Endodermal cell (in vitro differentiated cells): Measurements from ENCODE around the gene PIAS1. TPM values are rescaled to one million over a fixed set of nuclear protein-coding genes. Genes with fewer than 3 reads are reported as not detected.
"Not testable (repeated sequence)": the region's sequence is repeated elsewhere in the genome, so short reads cannot be mapped to it uniquely, and the experiment has no call there.

Experiments used
- DNase-seq: peaks from one replicate; pipeline ENCODE4 v3.0.0-alpha.2; 2017
- H3K27ac ChIP-seq: 2 replicates; pipeline ENCODE4 v1.5.1; 2013; ENCODE audit warnings: mild to moderate bottlenecking, low read depth, low read length, moderate library complexity
- H3K27me3 ChIP-seq: 2 replicates; pipeline ENCODE4 v1.6.1; 2013; ENCODE audit warnings: mild to moderate bottlenecking, low read length, moderate library complexity; ENCODE audit not compliant: insufficient read depth, control insufficient read depth, poor library complexity, severe bottlenecking
- H3K36me3 ChIP-seq: 2 replicates; pipeline ENCODE4 v1.7.0; 2013; ENCODE audit warnings: mild to moderate bottlenecking, low read length, moderate library complexity; ENCODE audit not compliant: control insufficient read depth, insufficient read depth
- H3K4me1 ChIP-seq: one replicate; pipeline ENCODE4 v1.7.0; 2013; ENCODE audit warnings: low read length; ENCODE audit not compliant: control insufficient read depth, insufficient read depth
- H3K4me3 ChIP-seq: 2 replicates; pipeline ENCODE4 v1.5.1; 2013; ENCODE audit warnings: mild to moderate bottlenecking, low read length, moderate library complexity
- H3K9ac ChIP-seq: 2 replicates; pipeline ENCODE4 v1.6.1; 2013; ENCODE audit warnings: mild to moderate bottlenecking, low read length, moderate library complexity; ENCODE audit not compliant: poor library complexity, severe bottlenecking; ENCODE audit errors: extremely low read depth
- H3K9me3 ChIP-seq: 2 replicates; pipeline ENCODE4 v1.6.1; 2013; ENCODE audit warnings: mild to moderate bottlenecking, low read length, moderate library complexity; ENCODE audit not compliant: control insufficient read depth
- H3K27ac Mint-ChIP-seq: 2 replicates; pipeline ENCODE4 v1.8.0; 2020; ENCODE audit warnings: mixed read lengths
- H3K27me3 Mint-ChIP-seq: 2 replicates; pipeline ENCODE4 v1.8.0; 2021; ENCODE audit warnings: mild to moderate bottlenecking, mixed read lengths; ENCODE audit not compliant: insufficient read depth
- H3K36me3 Mint-ChIP-seq: 2 replicates; pipeline ENCODE4 v1.8.0; 2020; ENCODE audit warnings: low read depth, mixed read lengths
- H3K4me1 Mint-ChIP-seq: 2 replicates; pipeline ENCODE4 v1.8.0; 2020; ENCODE audit warnings: mixed read lengths
- H3K4me3 Mint-ChIP-seq: 2 replicates; pipeline ENCODE4 v1.8.0; 2020; ENCODE audit warnings: mild to moderate bottlenecking, moderate library complexity, mixed read lengths
- H3K9me3 Mint-ChIP-seq: 2 replicates; pipeline ENCODE4 v1.8.0; 2020; ENCODE audit warnings: mild to moderate bottlenecking, mixed read lengths
- CTCF ChIP-seq: fragments of 200-600 bp; sonication (generic); conservative IDR thresholded peaks from 2 replicates; pipeline ENCODE4 v1.5.0; 2021; ENCODE audit warnings: antibody characterized with exemption, mild to moderate bottlenecking
- WGBS, 2 experiments: methylation state at CpG; one replicate each; pipeline versions ENCODE4 v1.1.5 to v1.1.7; 2013; ENCODE audit warnings: missing lambda C conversion rate in 2 of 2, mixed read lengths in 1 of 2; ENCODE audit not compliant: insufficient coverage in 1 of 2, insufficient read length in 1 of 2; 5-methylcytosine and 5-hydroxymethylcytosine counted together
- total RNA-seq, 2 donors: library from RNA; stranded (reverse); fragmentation: NEBNext Ultra II Directional in 1 of 2; extraction: Animal tissue kit (Norgen Biotek cat#: 25700) in 1 of 2; gene quantifications; 2 replicates in 1 of 2; 3 replicates in 1 of 2; pipeline ENCODE4 v1.2.1, GENCODE V29; 2021

PIAS1 gene
- total RNA-seq, 2 donors from 2014 or later = 38.0 to 40.1 TPM

GRCh38 chr15:68224108-68224507 lies 170.0 kb downstream of the PIAS1 start:
- Mint-ChIP-seq H3K4me1 (peaks cover 13% of the 10 kb centered on the region), H3K9me3 (peaks cover 39% of the 10 kb centered on the region), H3K36me3 (peaks cover 40% of the 10 kb centered on the region), H3K27me3 (no peaks in the 10 kb centered on the region), H3K4me3 (no peak overlapping the region), H3K27ac (no peak overlapping the region)
- Histone ChIP-seq H3K9me3 (peaks cover 23% of the 10 kb centered on the region), H3K27ac (no peak overlapping the region), H3K27me3 (no peaks in the 10 kb centered on the region), H3K36me3 (peaks cover 19% of the 10 kb centered on the region), H3K4me3 (no peak overlapping the region), H3K4me1 (no peaks in the 10 kb centered on the region), H3K9ac (no peak overlapping the region)
- no peak for TF ChIP-seq CTCF
- 60 to 80% methylated on average over 2 to 3 of the region's 3 CpGs for WGBS, 2 experiments
- DNase-seq = no peak

- peaks cover 13% of the 10 kb centered on the region for H3K4me1 Mint-ChIP-seq
- H3K27me3 ChIP-seq = no peaks in the 10 kb centered on the region
- no peaks in the 10 kb centered on the region for H3K4me1 ChIP-seq
- no peak overlapping the region for H3K4me3 Mint-ChIP-seq
- no peak for DNase-seq
- no peak overlapping the region for H3K4me3 ChIP-seq
- H3K36me3 ChIP-seq = peaks cover 13% of the 10 kb centered on the region
- peaks cover under 1% of the 10 kb centered on the region for H3K27me3 Mint-ChIP-seq
- H3K27ac Mint-ChIP-seq = no peak overlapping the region
- H3K9me3 Mint-ChIP-seq = peaks cover 39% of the 10 kb centered on the region
- no peak for TF ChIP-seq CTCF
- H3K36me3 Mint-ChIP-seq = peaks cover 35% of the 10 kb centered on the region
- H3K9me3 ChIP-seq = peaks cover 19% of the 10 kb centered on the region
- H3K9ac ChIP-seq = no peak overlapping the region
- H3K27ac ChIP-seq = no peak overlapping the region
- 95 to 100% methylated on average over 1 to 3 of the region's 3 CpGs for WGBS, 2 experiments
These were observed 170.6 kb downstream of the PIAS1 start for GRCh38 chr15:68224546-68225250.

- H3K27me3 ChIP-seq, H3K4me3 Mint-ChIP-seq, H3K27me3 Mint-ChIP-seq, H3K36me3 ChIP-seq, H3K4me3 ChIP-seq, H3K27ac ChIP-seq, H3K9ac ChIP-seq, H3K27ac Mint-ChIP-seq, H3K4me1 ChIP-seq, DNase-seq: not testable (repeated sequence)
- peaks cover 18% of the 10 kb centered on the region for H3K4me1 Mint-ChIP-seq
- H3K9me3 Mint-ChIP-seq = peaks cover 33% of the 10 kb centered on the region
- H3K9me3 ChIP-seq = peaks cover 11% of the 10 kb centered on the region
- peaks cover 28% of the 10 kb centered on the region for H3K36me3 Mint-ChIP-seq
- 98 to 100% methylated on average over 4 of the region's 4 CpGs for WGBS, 2 experiments
These were observed 171.3 kb downstream of the PIAS1 start for GRCh38 chr15:68225442-68225841.
